Measurements from ENCODE around the gene TRIM44. TPM values are rescaled to one million over a fixed set of nuclear protein-coding genes. Genes with fewer than 3 reads are reported as not detected.
"Not testable (repeated sequence)": the region's sequence is repeated elsewhere in the genome, so short reads cannot be mapped to it uniquely, and the experiment has no call there.

Gene TRIM44
- total and polyA plus RNA-seq, 8 donors: 57.6 to 72.1 (median 65.2) TPM

GRCh38 chr11:35650467-35650866 lies 12.1 kb upstream of the TRIM44 start:
- no peak for TF ChIP-seq CTCF (IDR thresholded peaks at IDR 0.05)
- intact Hi-C loops (cut with DNase I): no loop called here
- no peak for ATAC-seq
- H3K27me3 ChIP-seq: no peaks in the 10 kb centered on the region
- H3K4me3 ChIP-seq: no peak overlapping the region
- DNase-seq: no peak
- H3K4me1 ChIP-seq: no peaks in the 10 kb centered on the region
- H3K36me3 ChIP-seq: no peaks in the 10 kb centered on the region
- H3K9me3 ChIP-seq: no peaks in the 10 kb centered on the region
- no peak overlapping the region for H3K27ac ChIP-seq

GRCh38 chr11:35651263-35651662 lies 11.3 kb upstream of the TRIM44 start:
- ATAC-seq: no peak
- intact Hi-C loops (cut with DNase I): no loop called here
- Histone ChIP-seq H3K27ac (no peak overlapping the region), H3K36me3 (no peaks in the 10 kb centered on the region), H3K4me1 (no peaks in the 10 kb centered on the region), H3K9me3 (no peaks in the 10 kb centered on the region), H3K27me3 (peaks cover 0 to 8% of the 10 kb centered on the region in 2 donors), H3K4me3 (no peak overlapping the region)
- TF ChIP-seq CTCF (IDR thresholded peaks at IDR 0.05): no peak
- no peak for DNase-seq

- H3K27ac ChIP-seq; DNase-seq; H3K9me3 ChIP-seq; intact Hi-C loops (cut with DNase I); H3K4me3 ChIP-seq; H3K36me3 ChIP-seq; H3K4me1 ChIP-seq; ATAC-seq: not testable (repeated sequence)
- H3K27me3 ChIP-seq: peaks cover 3 to 17% of the 10 kb centered on the region in 2 donors
Measured at GRCh38 chr11:35652786-35653185, 9.8 kb upstream of the TRIM44 start.

- peaks cover 7 to 17% of the 10 kb centered on the region in 2 donors for H3K27me3 ChIP-seq
- ATAC-seq (no peak), DNase-seq (no peak)
- no peaks in the 10 kb centered on the region for H3K36me3 ChIP-seq
- no peaks in the 10 kb centered on the region for H3K4me1 ChIP-seq
- H3K9me3 ChIP-seq: no peaks in the 10 kb centered on the region
- intact Hi-C loops (cut with DNase I): no loop called here
- TF ChIP-seq CTCF (IDR thresholded peaks at IDR 0.05): no peak
- H3K27ac ChIP-seq: no peak overlapping the region
- H3K4me3 ChIP-seq: no peak overlapping the region
Measured at GRCh38 chr11:35654711-35655110, 7.9 kb upstream of the TRIM44 start.

- no peak for TF ChIP-seq CTCF (IDR thresholded peaks at IDR 0.05)
- no peaks in the 10 kb centered on the region for H3K9me3 ChIP-seq
- no peak overlapping the region for H3K4me3 ChIP-seq
- H3K27me3 ChIP-seq: peaks cover 7 to 17% of the 10 kb centered on the region in 2 donors
- intact Hi-C loops (cut with DNase I): no loop called here
- DNase-seq: no peak
- no peak for ATAC-seq
- H3K36me3 ChIP-seq: no peaks in the 10 kb centered on the region
- H3K27ac ChIP-seq: no peak overlapping the region
- no peaks in the 10 kb centered on the region for H3K4me1 ChIP-seq
Measured at GRCh38 chr11:35655254-35655653, 7.3 kb upstream of the TRIM44 start.

GRCh38 chr11:35655856-35656255 lies 6.7 kb upstream of the TRIM44 start:
- intact Hi-C loops (cut with DNase I): no loop called here
- ATAC-seq: no peak

More at GRCh38 chr11:35655856-35656255, 6.7 kb upstream of the TRIM44 start:
- H3K4me3 ChIP-seq: no peak overlapping the region
- H3K4me1 ChIP-seq: no peaks in the 10 kb centered on the region
- no peak for DNase-seq
- H3K27me3 ChIP-seq: peaks cover 7 to 17% of the 10 kb centered on the region in 2 donors
- H3K36me3 ChIP-seq: no peaks in the 10 kb centered on the region
- no peak for TF ChIP-seq CTCF (IDR thresholded peaks at IDR 0.05)
- H3K27ac ChIP-seq: no peak overlapping the region
- H3K9me3 ChIP-seq: no peaks in the 10 kb centered on the region
